Breast epithelium (tissue), 4 donors: ENCODE data around the gene POGLUT3. TPM values are rescaled to one million over a fixed set of nuclear protein-coding genes. Genes with fewer than 3 reads are reported as not detected.

Source experiments
- DNase-seq, 2 donors: peaks; one replicate each; pipeline ENCODE4 v3.0.0-alpha.2; 2019; ENCODE audit warnings: low spot score in 2 of 2
- H3K27ac ChIP-seq, 2 donors: fragments of 200-600 bp; sonication (generic) in 1 of 2; one replicate each; pipeline ENCODE4 v1.5.1; 2016 to 2019; ENCODE audit warnings: mild to moderate bottlenecking in 1 of 2
- H3K27me3 ChIP-seq, 2 donors: fragments of 200-600 bp; sonication (generic) in 1 of 2; one replicate each; pipeline versions ENCODE4 v1.5.1 to v1.6.0; 2017 to 2019; ENCODE audit warnings: control low read depth in 1 of 2, mild to moderate bottlenecking in 1 of 2
- H3K36me3 ChIP-seq: fragments of 200-600 bp; one replicate; pipeline ENCODE4 v1.5.1; 2019
- H3K4me1 ChIP-seq, 2 donors: fragments of 200-600 bp; sonication (generic); one replicate each; pipeline ENCODE4 v1.5.1; 2016 to 2019; ENCODE audit warnings: control low read depth in 1 of 2
- H3K4me3 ChIP-seq, 3 donors: fragments of 200-600 bp; sonication (generic); 1 replicate in 2 of 3; 2 replicates in 1 of 3; pipeline ENCODE4 v1.5.1; 2016 to 2019; ENCODE audit warnings: mild to moderate bottlenecking in 3 of 3, moderate library complexity in 2 of 3
- H3K9me3 ChIP-seq, 2 donors: fragments of 200-600 bp; sonication (generic) in 1 of 2; one replicate each; pipeline ENCODE4 v1.5.1; 2016 to 2019; ENCODE audit warnings: control low read depth in 1 of 2
- CTCF ChIP-seq, 3 donors: fragments of 450-650 bp; IDR thresholded peaks; one replicate each; pipeline ENCODE4 v1.5.1; 2016 to 2017; ENCODE audit warnings: antibody characterized with exemption in 3 of 3, mild to moderate bottlenecking in 3 of 3, moderate library complexity in 3 of 3
- POLR2A ChIP-seq: fragments of 450-650 bp; IDR thresholded peaks from one replicate; pipeline ENCODE4 v1.6.1; 2016; ENCODE audit warnings: antibody characterized with exemption, mild to moderate bottlenecking, moderate library complexity
- POLR2AphosphoS5 ChIP-seq, 3 donors: sonication (generic); formaldehyde crosslinking; IDR thresholded peaks; one replicate each; pipeline ENCODE4 v1.6.1; 2017; ENCODE audit warnings: antibody characterized with exemption in 3 of 3
- intact Hi-C: fragments of 100-400 bp; cut with DNase I; formaldehyde crosslinking; loops from one replicate; pipeline ENCODE4 v1.15.1; 2023; ENCODE audit warnings: low total_unique reads
- total RNA-seq, 3 donors: library from RNA; depleted of rRNA; stranded (reverse); fragments of >200 nt; gene quantifications; one replicate each; pipeline ENCODE4 v1.1.0, GENCODE V29; 2016

POGLUT3 gene
- total RNA-seq, 3 donors from 2014 or later: 11.4 to 26.1 (median 20.3) TPM

GRCh38 chr11:108518581-108518980, 20.4 kb upstream of the POGLUT3 start:
- no peak overlapping the region for H3K27ac ChIP-seq
- DNase-seq: no peak
- H3K27me3 ChIP-seq: no peaks in the 10 kb centered on the region
- H3K4me3 ChIP-seq: no peak overlapping the region
- no peaks in the 10 kb centered on the region for H3K9me3 ChIP-seq
- H3K36me3 ChIP-seq: peaks cover under 1% of the 10 kb centered on the region
- TF ChIP-seq POLR2A (no peak), CTCF (IDR thresholded peaks at IDR 0.05) (no peak), POLR2AphosphoS5 (IDR thresholded peaks at IDR 0.05) (no peak)
- intact Hi-C loops: no loop called here
- no peaks in the 10 kb centered on the region for H3K4me1 ChIP-seq

GRCh38 chr11:108516125-108516524, 17.9 kb upstream of the POGLUT3 start:
- TF ChIP-seq CTCF (IDR thresholded peaks at IDR 0.05): no peak
- TF ChIP-seq POLR2A: no peak
- TF ChIP-seq POLR2AphosphoS5 (IDR thresholded peaks at IDR 0.05): no peak
- intact Hi-C loops: no loop called here
- no peak overlapping the region for H3K4me3 ChIP-seq

GRCh38 chr11:108512708-108513107, 14.5 kb upstream of the POGLUT3 start:
- intact Hi-C loops: no loop called here

More at GRCh38 chr11:108516125-108516524, 17.9 kb upstream of the POGLUT3 start:
- H3K9me3 ChIP-seq: no peaks in the 10 kb centered on the region
- H3K27ac ChIP-seq: no peak overlapping the region
- DNase-seq: no peak
- no peaks in the 10 kb centered on the region for H3K4me1 ChIP-seq
- peaks cover 4% of the 10 kb centered on the region for H3K36me3 ChIP-seq
- H3K27me3 ChIP-seq: no peaks in the 10 kb centered on the region

GRCh38 chr11:108511851-108512474, 13.8 kb upstream of the POGLUT3 start:
- no peak for DNase-seq
- Histone ChIP-seq H3K36me3 (peaks cover 4% of the 10 kb centered on the region), H3K4me3 (no peak overlapping the region), H3K27ac (no peak overlapping the region), H3K4me1 (no peaks in the 10 kb centered on the region), H3K27me3 (no peaks in the 10 kb centered on the region), H3K9me3 (no peaks in the 10 kb centered on the region)
- intact Hi-C loops: no loop called here
- TF ChIP-seq POLR2AphosphoS5 (IDR thresholded peaks at IDR 0.05) (no peak), CTCF (IDR thresholded peaks at IDR 0.05) (no peak), POLR2A (no peak)

More at GRCh38 chr11:108512708-108513107, 14.5 kb upstream of the POGLUT3 start:
- Histone ChIP-seq H3K9me3 (no peaks in the 10 kb centered on the region), H3K4me3 (no peak overlapping the region), H3K4me1 (no peaks in the 10 kb centered on the region), H3K27me3 (no peaks in the 10 kb centered on the region), H3K36me3 (peaks cover 4% of the 10 kb centered on the region), H3K27ac (no peak overlapping the region)
- no peak for DNase-seq
- TF ChIP-seq CTCF (IDR thresholded peaks at IDR 0.05) (no peak), POLR2AphosphoS5 (IDR thresholded peaks at IDR 0.05) (no peak), POLR2A (no peak)

GRCh38 chr11:108508653-108509593, 10.7 kb upstream of the POGLUT3 start:
- no peaks in the 10 kb centered on the region for H3K27me3 ChIP-seq
- intact Hi-C loops: no loop called here
- H3K27ac ChIP-seq: no peak overlapping the region
- H3K9me3 ChIP-seq: no peaks in the 10 kb centered on the region
- H3K36me3 ChIP-seq: peaks cover 4% of the 10 kb centered on the region
- no peak overlapping the region for H3K4me3 ChIP-seq
- H3K4me1 ChIP-seq: no peaks in the 10 kb centered on the region
- TF ChIP-seq POLR2AphosphoS5 (IDR thresholded peaks at IDR 0.05) (no peak), POLR2A (no peak), CTCF (IDR thresholded peaks at IDR 0.05) (no peak)
- no peak for DNase-seq
